Activated CD4-positive, alpha-beta T cell treated with anti-CD3 and anti-CD28 coated beads, Interleukin-2, amount 50 U/mL, for 4 hours (primary cell): ENCODE results near the gene ZCCHC24.

Source experiments
- DNase-seq, 2 experiments: peaks; one replicate each; pipeline ENCODE4 v3.0.0-alpha.2; 2020

The ZCCHC24 gene

DNA sequence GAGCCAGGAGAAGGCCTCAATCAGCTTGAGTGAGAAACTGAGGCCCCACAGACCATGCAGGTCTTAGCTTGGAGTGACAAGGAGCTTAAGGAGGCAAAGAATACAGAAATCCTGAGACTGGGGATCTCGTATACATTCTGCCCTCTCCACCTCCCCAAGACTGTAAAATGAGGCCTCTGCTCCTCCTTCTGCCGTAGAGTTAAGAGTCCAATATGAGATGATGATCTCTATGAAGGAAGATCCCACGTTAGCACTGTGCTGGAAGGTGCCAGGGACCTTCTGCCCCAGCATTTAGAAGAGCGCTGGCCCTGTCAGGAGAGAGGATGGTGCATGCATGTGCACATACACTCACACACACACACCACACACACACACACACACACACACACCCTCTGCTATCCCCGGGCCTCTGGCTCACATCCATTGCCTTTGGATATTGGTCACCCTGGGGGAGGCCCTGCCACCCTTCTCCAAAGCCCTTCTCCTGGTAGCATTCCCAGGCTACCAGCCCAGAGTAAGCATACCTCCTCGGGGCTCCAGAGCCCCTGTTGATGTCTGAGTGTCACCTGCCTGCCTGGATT lies 15.0 kb downstream of the ZCCHC24 start:
- DNase-seq, result no peak

DNA sequence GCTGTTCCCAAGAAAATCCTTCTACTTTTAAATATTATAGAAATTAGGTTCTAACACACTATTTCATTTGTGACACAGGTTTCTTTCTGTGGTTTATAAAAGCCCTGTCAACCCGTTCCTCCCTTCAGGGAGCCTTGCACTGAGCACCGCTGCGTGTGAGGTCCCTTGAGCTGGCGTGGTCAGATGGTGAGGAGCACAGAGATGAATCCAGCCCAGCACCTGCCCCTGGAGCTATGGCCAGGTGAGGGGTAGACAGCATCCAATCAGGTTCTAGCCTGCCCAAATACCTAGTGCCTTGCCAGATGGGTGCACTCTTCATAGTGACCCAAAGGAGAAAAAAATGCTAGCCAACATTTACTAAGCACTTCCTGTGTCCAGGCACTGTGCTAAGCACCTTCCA lies 15.7 kb downstream of the ZCCHC24 start:
- no peak for DNase-seq

DNA sequence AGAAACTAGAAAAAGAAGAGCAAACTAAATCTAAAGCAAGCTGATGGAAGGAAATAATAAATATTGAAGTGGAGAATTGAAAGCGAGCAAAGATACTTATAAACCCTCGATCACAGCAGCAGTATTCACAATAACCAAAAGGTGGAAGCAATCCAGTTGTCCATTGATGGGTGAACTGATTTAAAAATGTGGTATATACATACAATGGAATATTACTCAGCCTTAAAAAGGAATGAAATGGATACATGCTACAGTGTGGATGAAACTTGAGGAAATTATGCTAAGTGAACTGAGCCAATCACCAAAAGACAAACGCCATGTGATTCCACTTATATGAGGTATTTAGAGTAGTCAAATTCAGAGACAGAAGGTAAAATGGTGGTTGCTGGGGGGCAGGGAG lies 17.5 kb downstream of the ZCCHC24 start:
- no peak for DNase-seq

DNA sequence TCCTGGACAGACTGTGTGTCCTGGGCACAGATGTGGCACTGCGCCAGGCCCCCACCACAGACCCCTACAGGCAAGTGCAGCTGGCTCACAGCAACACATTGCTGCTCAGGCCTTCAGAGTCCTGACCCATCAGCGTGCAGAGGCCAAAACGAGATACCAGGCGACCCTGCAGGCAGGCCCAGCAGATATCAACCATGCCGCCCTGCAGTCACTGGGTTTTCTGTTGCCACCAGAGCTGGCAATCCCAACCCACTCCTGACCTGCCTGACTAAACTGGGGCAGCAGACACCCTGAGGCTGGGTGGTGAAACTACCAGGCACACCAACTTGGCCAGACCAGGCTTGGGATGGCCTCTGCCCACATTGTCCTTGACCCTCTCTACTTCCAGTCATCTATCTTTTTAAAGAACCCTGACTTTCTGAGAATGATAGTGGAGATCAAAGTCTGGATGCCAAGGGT lies 20.3 kb downstream of the ZCCHC24 start:
- DNase-seq, result no peak

GRCh38 chr10:79424221-79425073 lies 21.0 kb downstream of the ZCCHC24 start:
- DNase-seq, result no peak

GRCh38 chr10:79422178-79422892 lies 23.1 kb downstream of the ZCCHC24 start:
- DNase-seq, result no peak

GRCh38 chr10:79420974-79421688 lies 24.3 kb downstream of the ZCCHC24 start:
- no peak for DNase-seq

GRCh38 chr10:79418886-79419595 lies 26.4 kb downstream of the ZCCHC24 start:
- no peak for DNase-seq

- DNase-seq, result no peak
Measured at GRCh38 chr10:79418274-79418673, 27.1 kb downstream of the ZCCHC24 start.

- DNase-seq, result no peak
Measured at GRCh38 chr10:79417731-79418130, 27.7 kb downstream of the ZCCHC24 start.

GRCh38 chr10:79417266-79417665 lies 28.2 kb downstream of the ZCCHC24 start:
- DNase-seq, result no peak

DNA sequence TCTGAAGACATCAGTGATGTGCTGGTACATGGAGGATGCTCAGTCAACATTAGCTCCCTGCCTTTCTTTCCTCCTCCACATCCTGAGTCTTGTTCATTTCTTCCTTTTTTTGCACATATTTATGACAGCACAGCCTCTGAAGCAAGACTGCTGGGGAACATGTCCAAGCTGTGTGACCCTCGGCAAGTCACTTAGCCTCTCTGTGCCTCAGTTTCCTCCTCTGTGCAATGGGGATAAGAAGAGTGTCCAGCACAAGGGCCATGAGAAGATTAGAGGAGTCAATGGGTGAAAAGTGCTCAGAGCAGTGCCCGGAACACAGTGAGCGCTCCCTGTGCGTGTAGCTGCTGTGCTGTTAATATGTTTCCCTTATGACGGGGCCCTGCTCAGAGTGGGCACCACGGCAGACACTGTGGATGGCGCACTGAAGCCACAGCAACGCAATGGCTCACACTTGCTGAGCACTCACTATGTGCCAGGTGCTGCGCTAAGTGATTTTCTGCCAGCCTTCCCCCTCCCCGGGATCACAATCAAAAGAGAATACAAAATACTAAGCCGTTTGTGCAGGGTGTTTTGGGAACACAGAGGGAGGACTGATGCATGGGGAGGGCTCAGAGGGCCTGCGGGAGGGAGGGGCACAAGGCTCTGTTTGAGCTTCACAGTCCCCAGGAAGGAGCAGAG lies 28.7 kb downstream of the ZCCHC24 start:
- DNase-seq, result no peak

DNA sequence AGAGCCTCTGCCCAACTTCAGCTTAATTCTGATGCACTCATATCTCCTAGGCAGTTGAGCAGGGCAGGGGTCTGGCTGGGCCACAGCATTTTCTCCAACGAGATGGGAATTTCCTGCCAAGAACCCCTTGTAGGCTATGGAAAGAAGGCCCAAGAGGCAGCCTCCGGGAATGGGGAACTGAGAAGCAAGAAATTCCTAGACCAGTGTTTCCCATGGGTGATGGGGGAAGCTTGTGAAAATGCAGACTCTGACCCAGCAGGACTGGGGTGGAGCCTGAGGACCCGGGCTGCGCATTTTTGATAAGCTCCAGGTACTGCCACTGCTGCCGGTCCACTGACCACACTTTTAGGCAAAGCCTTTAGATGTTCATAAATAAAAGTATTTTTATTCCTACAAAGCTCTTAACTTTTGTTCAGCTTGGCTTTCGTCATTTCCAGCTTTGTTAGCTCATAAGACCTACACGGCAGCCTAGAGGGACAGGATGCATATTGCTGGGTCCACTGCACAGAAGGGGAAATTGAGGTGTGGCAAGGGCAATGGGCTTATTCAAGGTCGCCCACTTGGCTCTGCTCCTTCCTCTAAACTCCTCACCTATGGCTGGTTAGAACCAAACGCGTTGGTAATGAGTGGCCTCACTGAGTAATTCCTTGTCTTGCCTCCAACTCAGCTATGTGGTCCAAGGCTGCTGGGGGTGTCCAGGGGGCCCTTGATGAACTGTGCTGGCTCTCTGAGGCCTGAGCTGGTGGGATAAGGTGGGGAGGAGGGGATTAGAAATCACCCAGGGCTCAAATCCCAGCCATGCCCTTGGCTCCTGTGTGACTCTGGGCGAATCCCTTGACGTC lies 29.5 kb downstream of the ZCCHC24 start:
- DNase-seq, result no peak

DNA sequence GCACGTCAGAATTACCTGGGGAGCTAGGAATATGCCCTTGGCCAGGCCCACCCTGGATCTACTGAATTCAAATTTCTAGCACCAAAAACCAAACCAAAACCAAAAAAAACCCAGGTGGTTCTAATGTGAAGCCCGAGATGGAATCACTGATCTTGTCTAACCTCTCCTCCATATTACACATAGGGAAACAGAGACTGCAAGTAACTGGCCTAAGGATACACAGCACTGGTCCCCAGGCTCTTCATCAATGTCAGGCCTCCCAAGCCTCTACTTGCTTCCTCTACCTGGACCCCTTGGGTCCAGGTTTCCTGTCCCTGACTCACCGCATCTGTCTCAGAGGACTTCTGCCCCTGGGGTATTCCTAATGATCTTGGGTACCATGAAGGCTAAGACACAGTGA lies 30.7 kb downstream of the ZCCHC24 start:
- no peak for DNase-seq

DNA sequence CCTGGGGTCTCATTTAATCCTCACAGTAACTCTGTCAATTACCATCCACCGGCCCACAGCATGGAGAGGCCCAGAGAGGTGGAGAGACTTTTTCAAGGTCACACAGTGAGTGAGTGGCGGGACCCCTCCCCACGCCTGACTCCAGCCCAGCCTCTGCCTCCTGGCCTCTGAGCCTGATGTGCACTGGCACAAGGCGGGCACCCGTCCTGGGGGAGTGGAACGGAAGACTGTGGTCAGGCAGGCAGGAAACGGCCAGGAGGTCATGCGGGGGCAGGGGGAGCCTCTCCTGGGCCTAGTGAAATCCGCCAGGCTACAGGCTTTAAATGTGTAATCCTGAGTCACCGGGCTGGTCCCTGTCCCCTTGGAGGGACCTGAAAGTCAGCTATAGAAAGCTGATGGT lies 32.2 kb downstream of the ZCCHC24 start:
- no peak for DNase-seq

GRCh38 chr10:79412516-79412915 lies 32.9 kb downstream of the ZCCHC24 start:
- no peak for DNase-seq

GRCh38 chr10:79411546-79412495 lies 33.6 kb downstream of the ZCCHC24 start:
- no peak for DNase-seq

- no peak for DNase-seq
Measured at GRCh38 chr10:79410315-79411094, 34.9 kb downstream of the ZCCHC24 start.

DNA sequence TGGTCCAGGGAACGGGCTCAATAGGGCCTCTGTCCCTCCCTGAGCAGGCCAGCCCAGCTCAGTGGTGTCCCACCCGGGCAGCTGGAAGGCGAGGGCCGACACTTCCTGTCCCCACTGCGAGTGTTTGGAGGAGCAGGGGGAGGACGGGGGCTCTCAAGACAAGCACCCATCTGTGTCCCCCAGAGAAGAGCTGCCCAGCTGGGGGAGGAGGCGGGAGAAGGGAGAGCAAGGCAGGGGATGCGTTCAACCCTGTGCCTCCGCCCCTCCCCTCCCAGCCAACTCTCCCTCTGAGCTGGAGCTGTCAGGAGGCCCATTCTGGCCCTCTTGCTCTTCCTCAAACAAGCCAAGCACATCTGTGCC lies 35.7 kb downstream of the ZCCHC24 start:
- no peak for DNase-seq
